Measurements from ENCODE around the gene LYPD6. TPM values are rescaled to one million over a fixed set of nuclear protein-coding genes. Genes with fewer than 3 reads are reported as not detected.
A peak's percentile ranks its signal among the peaks of the same experiment; 100 is the strongest.
"Not testable (repeated sequence)": the region's sequence is repeated elsewhere in the genome, so short reads cannot be mapped to it uniquely, and the experiment has no call there.

The LYPD6 gene
- total and polyA plus RNA-seq, 10 donors = 0.05 to 2.3 (median 0.41) TPM

- 67 to 91% (median 81%) methylated on average over 1 of the region's 1 CpG for WGBS, 5 donors
- no peak overlapping the region for H3K27ac ChIP-seq
- intact Hi-C loops (cut with DNase I; ENCODE audit: low total_unique reads) = no loop called here
- DNase-seq = no peak
- TF ChIP-seq CTCF (IDR thresholded peaks at IDR 0.05 in 8 of 11, conservative IDR thresholded peaks at IDR 0.05 in 3 of 11) = no peak
- TF ChIP-seq POLR2AphosphoS5 (IDR thresholded peaks at IDR 0.05) = no peak
- no peak for TF ChIP-seq POLR2A (IDR thresholded peaks at IDR 0.05)
- H3K4me1 ChIP-seq = peaks cover 0 to 5% (median 0%) of the 10 kb centered on the region in 6 donors
- no peak overlapping the region for H3K4me3 ChIP-seq
- H3K36me3 ChIP-seq = no peaks in the 10 kb centered on the region
- H3K9me3 ChIP-seq = no peaks in the 10 kb centered on the region
- peaks cover 0 to 34% (median 0%) of the 10 kb centered on the region in 7 donors for H3K27me3 ChIP-seq (replicated peaks in 1 of 7)
These were observed 18.3 kb upstream of the LYPD6 start for GRCh38 chr2:149312039-149312438.

DNA sequence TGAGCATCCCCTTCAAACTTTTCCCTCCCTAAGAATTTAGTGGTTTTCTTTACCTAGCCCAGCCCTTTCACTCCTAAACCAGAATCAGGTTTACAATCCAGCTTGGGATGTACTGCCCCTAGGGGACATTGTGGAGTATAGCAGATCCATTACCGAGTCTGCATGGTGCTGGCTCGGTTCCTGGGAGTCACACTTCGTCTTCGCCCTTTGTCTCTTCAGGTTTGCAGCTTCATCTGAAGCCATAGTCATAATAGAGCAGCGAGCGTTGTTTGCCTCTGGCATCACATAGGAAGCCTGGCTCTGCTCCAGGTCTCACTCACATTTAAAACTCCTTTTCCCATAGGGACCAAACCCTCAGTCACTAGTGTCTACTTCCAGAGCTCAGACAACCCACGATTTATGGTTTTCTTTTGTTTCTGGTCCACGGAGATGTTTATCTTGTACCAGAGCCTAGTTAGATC lies 16.8 kb upstream of the LYPD6 start:
- intact Hi-C loops (cut with DNase I; ENCODE audit: low total_unique reads) = no loop called here
- peaks cover 0 to 34% (median 0%) of the 10 kb centered on the region in 7 donors for H3K27me3 ChIP-seq (replicated peaks in 1 of 7)
- H3K9me3 ChIP-seq = no peaks in the 10 kb centered on the region
- peaks cover 0 to 5% (median 0%) of the 10 kb centered on the region in 6 donors for H3K4me1 ChIP-seq
- H3K4me3 ChIP-seq = no peak overlapping the region
- 4 to 17% (median 9%) methylated on average over 8 of the region's 8 CpGs for WGBS, 5 donors
- TF ChIP-seq POLR2AphosphoS5 (IDR thresholded peaks at IDR 0.05) (no peak), POLR2A (IDR thresholded peaks at IDR 0.05) (no peak), CTCF (IDR thresholded peaks at IDR 0.05 in 8 of 11, conservative IDR thresholded peaks at IDR 0.05 in 3 of 11) (peak in 10 of 11 experiments; percentile 12 to 69 (median 52))
- H3K36me3 ChIP-seq = no peaks in the 10 kb centered on the region
- no peak for DNase-seq
- H3K27ac ChIP-seq = no peak overlapping the region

- Histone ChIP-seq H3K27ac (no peak overlapping the region), H3K4me1 (peaks cover 0 to 5% (median 0%) of the 10 kb centered on the region in 6 donors), H3K4me3 (no peak overlapping the region), H3K27me3 (replicated peaks in 1 of 7) (peaks cover 0 to 34% (median 0%) of the 10 kb centered on the region in 7 donors), H3K9me3 (no peaks in the 10 kb centered on the region), H3K36me3 (no peaks in the 10 kb centered on the region)
- DNase-seq = no peak
- no peak for TF ChIP-seq POLR2AphosphoS5 (IDR thresholded peaks at IDR 0.05)
- TF ChIP-seq POLR2A (IDR thresholded peaks at IDR 0.05) = no peak
- no peak for TF ChIP-seq CTCF (IDR thresholded peaks at IDR 0.05 in 8 of 11, conservative IDR thresholded peaks at IDR 0.05 in 3 of 11)
- intact Hi-C loops (cut with DNase I; ENCODE audit: low total_unique reads) = no loop called here
- WGBS, 5 donors = 50 to 71% (median 60%) methylated on average over 1 of the region's 1 CpG
These were observed 15.7 kb upstream of the LYPD6 start for GRCh38 chr2:149314687-149315086.

DNA sequence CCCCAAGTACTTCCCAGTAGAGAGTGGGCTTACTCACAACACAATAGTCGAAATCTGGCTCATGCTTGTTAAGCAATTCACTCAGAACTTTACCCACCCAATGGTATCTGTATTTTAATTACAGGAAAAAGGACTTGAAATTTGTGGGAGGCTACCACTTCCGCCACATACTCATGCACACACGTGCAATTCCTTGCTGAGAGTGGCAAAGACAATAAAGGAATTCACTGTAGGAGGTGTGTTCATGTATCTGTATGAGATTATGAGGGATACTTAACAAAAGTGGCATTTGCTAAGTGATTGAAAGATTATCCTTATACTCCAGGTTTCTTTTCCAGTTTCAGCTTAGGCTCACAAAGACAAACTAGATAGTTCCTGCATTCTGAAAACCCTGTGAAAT lies 14.9 kb upstream of the LYPD6 start:
- no peak for TF ChIP-seq POLR2A (IDR thresholded peaks at IDR 0.05)
- no peak for TF ChIP-seq POLR2AphosphoS5 (IDR thresholded peaks at IDR 0.05)
- TF ChIP-seq CTCF (IDR thresholded peaks at IDR 0.05 in 8 of 11, conservative IDR thresholded peaks at IDR 0.05 in 3 of 11) = no peak
- peaks cover 0 to 5% (median 0%) of the 10 kb centered on the region in 6 donors for H3K4me1 ChIP-seq
- no peak for DNase-seq
- H3K9me3 ChIP-seq = peaks cover 0 to 6% (median 0%) of the 10 kb centered on the region in 8 donors
- 51 to 72% (median 58%) methylated on average over 3 of the region's 3 CpGs for WGBS, 5 donors
- no peak overlapping the region for H3K4me3 ChIP-seq
- intact Hi-C loops (cut with DNase I; ENCODE audit: low total_unique reads) = no loop called here
- H3K36me3 ChIP-seq = no peaks in the 10 kb centered on the region
- H3K27ac ChIP-seq = no peak overlapping the region
- peaks cover 0 to 36% (median 4%) of the 10 kb centered on the region in 7 donors for H3K27me3 ChIP-seq (replicated peaks in 1 of 7)

DNA sequence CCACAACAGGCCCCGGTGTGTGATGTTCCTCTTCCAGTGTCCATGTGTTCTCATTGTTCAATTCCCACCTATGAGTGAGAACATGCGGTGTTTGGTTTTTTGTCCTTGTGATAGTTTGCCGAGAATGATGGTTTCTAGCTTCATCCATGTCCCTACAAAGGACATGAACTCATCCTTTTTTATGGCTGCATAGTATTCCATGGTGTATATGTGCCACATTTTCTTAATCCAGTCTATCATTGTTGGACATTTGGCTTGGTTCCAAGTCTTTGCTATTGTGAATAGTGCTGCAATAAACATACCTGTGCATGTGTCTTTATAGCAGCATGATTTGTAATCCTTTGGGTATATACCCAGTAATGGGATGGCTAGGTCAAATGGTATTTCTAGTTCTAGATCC lies 11.8 kb upstream of the LYPD6 start:
- H3K27me3 ChIP-seq (replicated peaks in 1 of 7) = peaks cover 0 to 31% (median 4%) of the 10 kb centered on the region in 7 donors
- H3K27ac ChIP-seq; H3K36me3 ChIP-seq; H3K4me1 ChIP-seq; H3K4me3 ChIP-seq; intact Hi-C loops (cut with DNase I; ENCODE audit: low total_unique reads); DNase-seq; H3K9me3 ChIP-seq: not testable (repeated sequence)
- WGBS, 5 donors = 91 to 97% (median 93%) methylated on average over 2 to 3 of the region's 3 CpGs

Data from spleen (tissue), 11 donors.